ENCODE data around the gene TMEM213.

DNA sequence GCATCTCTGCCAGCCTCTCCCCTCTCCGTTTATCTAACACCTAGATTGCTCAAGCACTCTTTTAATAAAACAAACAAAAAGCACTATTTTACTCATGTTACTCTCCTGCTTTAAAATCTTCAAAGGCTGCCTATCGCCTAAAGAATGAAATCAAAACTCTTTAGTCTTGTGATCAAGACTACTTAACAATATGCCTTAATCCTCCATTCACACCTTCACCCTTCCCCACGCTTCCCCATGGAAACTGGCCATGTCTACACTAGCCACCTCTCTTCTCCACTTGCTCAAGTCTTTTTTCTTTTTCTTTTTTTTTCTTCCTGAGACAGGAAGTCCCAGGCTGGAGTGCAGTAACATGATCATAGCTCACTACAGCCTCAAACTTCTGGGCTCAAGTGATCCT lies 47.8 kb upstream of the TMEM213 start:
- TF ChIP-seq SUZ12 (IDR thresholded peaks at IDR 0.05; ENCODE audit: extremely low read depth, insufficient read depth, insufficient read length) (no peak), ZNF274 (IDR thresholded peaks at IDR 0.05; ENCODE audit: low read depth, low read length) (no peak), YY1 (IDR thresholded peaks at IDR 0.05; ENCODE audit: insufficient read depth, insufficient read length) (no peak)
